OCI-LY7 (cell line): Measurements from ENCODE around the gene CABCOCO1. TPM values are rescaled to one million over a fixed set of nuclear protein-coding genes. Genes with fewer than 3 reads are reported as not detected.

Source experiments
- BruUV-seq: library from RNA; stranded (reverse); fragments of 400-500 nt; replicated peaks from 2 replicates; lab custom pipeline; 2021; lab: Mats Ljungman, UMichigan
- CTCF ChIA-PET: fragments of 300-600 bp; sonication (Branson Sonifier 250); formaldehyde crosslinking; loops from one replicate; lab custom pipeline; 2022; ENCODE audit warnings: antibody characterized with exemption; ENCODE audit not compliant: unreplicated experiment; lab: Charles Lee
- POLR2A ChIA-PET: fragments of 300-600 bp; sonication (Branson Sonifier 250); formaldehyde crosslinking; loops from one replicate; lab custom pipeline; 2022; ENCODE audit warnings: antibody characterized with exemption; lab: Charles Lee
- DNase-seq: peaks from one replicate; pipeline ENCODE4 v3.0.0-alpha.2; 2015; ENCODE audit warnings: low spot score
- H2AFZ ChIP-seq: fragments of 200-600 bp; sonication (generic), shearing (Covaris generic); 2 replicates; pipeline ENCODE4 v1.6.1; 2014; ENCODE audit warnings: mild to moderate bottlenecking, antibody characterized with exemption, low read length, moderate library complexity
- H3K27ac ChIP-seq: fragments of 200-600 bp; sonication (generic); 2 replicates; pipeline ENCODE4 v1.5.1; 2014; ENCODE audit warnings: mixed run types, low read depth, mild to moderate bottlenecking, moderate library complexity, low read length, inconsistent platforms; ENCODE audit not compliant: poor library complexity, severe bottlenecking
- H3K36me3 ChIP-seq: fragments of 200-600 bp; sonication (generic); 2 replicates; pipeline ENCODE4 v1.6.1; 2014; ENCODE audit warnings: mild to moderate bottlenecking, antibody characterized with exemption, low read length, moderate library complexity, mixed read lengths; ENCODE audit not compliant: insufficient read depth
- H3K4me1 ChIP-seq: fragments of 200-600 bp; sonication (generic); 2 replicates; pipeline ENCODE4 v1.5.1; 2014; ENCODE audit warnings: mild to moderate bottlenecking, low read length; ENCODE audit not compliant: insufficient read depth, poor library complexity, severe bottlenecking
- H3K4me2 ChIP-seq: fragments of 200-600 bp; sonication (generic); 2 replicates; pipeline ENCODE4 v1.6.1; 2014; ENCODE audit warnings: mild to moderate bottlenecking, low read length
- H3K4me3 ChIP-seq: fragments of 200-600 bp; sonication (generic); 2 replicates; pipeline ENCODE4 v1.5.1; 2014; ENCODE audit warnings: mild to moderate bottlenecking, low read depth, low read length; ENCODE audit not compliant: poor library complexity, severe bottlenecking
- H3K79me2 ChIP-seq: fragments of 200-600 bp; sonication (generic); 2 replicates; pipeline ENCODE4 v1.6.1; 2016; ENCODE audit warnings: low read depth, mild to moderate bottlenecking, low read length, moderate library complexity, mixed read lengths; ENCODE audit not compliant: insufficient read depth
- H3K9me2 ChIP-seq: fragments of 200-600 bp; sonication (generic); 2 replicates; pipeline ENCODE4 v1.6.1; 2016; ENCODE audit warnings: mild to moderate bottlenecking, low read length, mixed read lengths; ENCODE audit not compliant: insufficient read depth
- H3K9me3 ChIP-seq: fragments of 200-600 bp; sonication (generic); 2 replicates; pipeline ENCODE4 v1.6.1; 2014; ENCODE audit warnings: mild to moderate bottlenecking, mixed run types, low read length, mixed read lengths
- H4K20me1 ChIP-seq: fragments of 200-600 bp; sonication (generic); 2 replicates; pipeline ENCODE4 v1.6.1; 2014; ENCODE audit warnings: mild to moderate bottlenecking, antibody characterized with exemption, low read length, moderate library complexity, mixed read lengths; ENCODE audit not compliant: insufficient read depth
- CTCF ChIP-seq: fragments of 200-600 bp; sonication (generic); conservative IDR thresholded peaks from 2 replicates; pipeline ENCODE4 v1.5.1; 2014; ENCODE audit warnings: mild to moderate bottlenecking, antibody characterized with exemption, low read length, moderate library complexity, mixed read lengths
- EZH2phosphoT487 ChIP-seq: fragments of 200-600 bp; sonication (generic); IDR thresholded peaks from 2 replicates; pipeline ENCODE4 v1.6.1; 2018; ENCODE audit warnings: low read depth, borderline replicate concordance, mild to moderate bottlenecking, mixed run types, antibody characterized with exemption, low read length, moderate library complexity, mixed read lengths
- intact Hi-C: fragments of 100-400 bp; cut with micrococcal nuclease; formaldehyde crosslinking; loops from one replicate; pipeline ENCODE4 v1.10.0; 2022; ENCODE audit not compliant: unreplicated experiment
- total RNA-seq, 2 experiments: library from RNA; depleted of rRNA in 1 of 2; stranded (reverse); fragments of >200 nt in 1 of 2; shearing (Covaris generic) in 1 of 2; gene quantifications; 2 replicates each; pipeline ENCODE4 v1.2.3, GENCODE V29; 2014 to 2022

CABCOCO1 gene
- total RNA-seq, 2 experiments from 2014 or later = not detected

GRCh38 chr10:61804414-61804813 lies 141.7 kb downstream of the CABCOCO1 start:
- DNase-seq = no peak
- H3K4me1 ChIP-seq = no peaks in the 10 kb centered on the region
- H3K36me3 ChIP-seq = no peaks in the 10 kb centered on the region
- H3K27ac ChIP-seq = no peak overlapping the region
- no peaks in the 10 kb centered on the region for H3K9me3 ChIP-seq
- ChIA-PET CTCF (no interaction called here), POLR2A (interaction anchor here (0.9 kb wide), 1 partner anchor 20 kb away, joined by 3 read pairs; no protein-coding TSS in a partner anchor)
- no peak overlapping the region for H3K4me3 ChIP-seq
- BruUV-seq = no TSS peak
- H3K4me2 ChIP-seq = no peak overlapping the region
- intact Hi-C loops = no loop called here
- H4K20me1 ChIP-seq = no peaks in the 10 kb centered on the region
- no peaks in the 10 kb centered on the region for H3K79me2 ChIP-seq
- H2AFZ ChIP-seq = 0 out of 2 replicates have a peak overlapping the region, but pooled peaks have one; percentile 9
- H3K9me2 ChIP-seq = no peaks in the 10 kb centered on the region
- TF ChIP-seq EZH2phosphoT487 = no peak
- TF ChIP-seq CTCF = no peak

GRCh38 chr10:61805091-61805490 lies 142.4 kb downstream of the CABCOCO1 start:
- Histone ChIP-seq H2AFZ (no peak overlapping the region), H3K79me2 (no peaks in the 10 kb centered on the region), H3K36me3 (no peaks in the 10 kb centered on the region), H4K20me1 (no peaks in the 10 kb centered on the region), H3K4me2 (no peak overlapping the region), H3K4me3 (no peak overlapping the region), H3K27ac (no peak overlapping the region), H3K9me3 (no peaks in the 10 kb centered on the region), H3K4me1 (no peaks in the 10 kb centered on the region), H3K9me2 (no peaks in the 10 kb centered on the region)
- BruUV-seq = no TSS peak
- ChIA-PET POLR2A (no interaction called here), CTCF (no interaction called here)
- intact Hi-C loops = no loop called here
- no peak for TF ChIP-seq CTCF
- TF ChIP-seq EZH2phosphoT487 = no peak
- DNase-seq = no peak

- intact Hi-C loops = no loop called here
- no peak overlapping the region for H3K4me3 ChIP-seq
- H2AFZ ChIP-seq = no peak overlapping the region
- BruUV-seq = no TSS peak
- H3K4me1 ChIP-seq = no peaks in the 10 kb centered on the region
- H4K20me1 ChIP-seq = no peaks in the 10 kb centered on the region
- POLR2A ChIA-PET = interaction anchor here (0.7 to 1.1 kb wide), 2 partner anchors 24 to 62 kb away, joined by 3 to 5 read pairs; no protein-coding TSS in a partner anchor
- H3K27ac ChIP-seq = no peak overlapping the region
- DNase-seq = no peak
- no peak overlapping the region for H3K4me2 ChIP-seq
- H3K9me2 ChIP-seq = no peaks in the 10 kb centered on the region
- TF ChIP-seq CTCF (no peak), EZH2phosphoT487 (no peak)
- no peaks in the 10 kb centered on the region for H3K79me2 ChIP-seq
- CTCF ChIA-PET = no interaction called here
- no peaks in the 10 kb centered on the region for H3K36me3 ChIP-seq
- H3K9me3 ChIP-seq = no peaks in the 10 kb centered on the region
These were observed 147.5 kb downstream of the CABCOCO1 start for GRCh38 chr10:61810263-61810662.
